Kidney (tissue), 14 donors: ENCODE results near the gene MISP. TPM values are rescaled to one million over a fixed set of nuclear protein-coding genes. Genes with fewer than 3 reads are reported as not detected.

Experiments used
- DNase-seq, 5 donors: peaks; one replicate each; pipeline ENCODE4 v3.0.0-alpha.2; 2013 to 2020
- FAIRE-seq: peaks from 2 replicates; lab custom pipeline; 2012; peaks lifted over from hg19 to GRCh38; lab: Jason Lieb, UNC
- H3K27ac ChIP-seq, 2 donors: one replicate each; pipeline ENCODE4 v1.7.0; 2013; ENCODE audit warnings: low read depth in 2 of 2, low read length in 2 of 2, inconsistent platforms in 1 of 2
- H3K27me3 ChIP-seq: one replicate; pipeline ENCODE4 v1.7.1; 2013; ENCODE audit warnings: low read length, inconsistent platforms; ENCODE audit not compliant: control insufficient read depth, insufficient read depth
- H3K36me3 ChIP-seq, 3 donors: one replicate each; pipeline versions ENCODE4 v1.7.0 to v1.7.1; 2013; ENCODE audit warnings: low read length in 3 of 3, control low read depth in 1 of 3, inconsistent platforms in 1 of 3; ENCODE audit not compliant: insufficient read depth in 3 of 3, control insufficient read depth in 2 of 3
- H3K4me1 ChIP-seq, 3 donors: one replicate each; pipeline versions ENCODE4 v1.7.0 to v1.7.1; 2013; ENCODE audit warnings: low read length in 3 of 3, inconsistent platforms in 1 of 3, low read depth in 1 of 3; ENCODE audit not compliant: control insufficient read depth in 2 of 3, insufficient read depth in 2 of 3
- H3K4me3 ChIP-seq, 3 donors: one replicate each; pipeline versions ENCODE4 v1.7.0 to v1.8.1; 2013; ENCODE audit warnings: low read length in 3 of 3, control low read depth in 1 of 3, inconsistent platforms in 1 of 3
- H3K9ac ChIP-seq, 3 donors: one replicate each; pipeline versions ENCODE4 v1.7.0 to v1.7.1; 2013; ENCODE audit warnings: low read length in 3 of 3, control low read depth in 1 of 3, inconsistent platforms in 1 of 3
- H3K9me3 ChIP-seq, 3 donors: one replicate each; pipeline versions ENCODE4 v1.7.0 to v1.7.1; 2013; ENCODE audit warnings: low read length in 3 of 3, control low read depth in 1 of 3, inconsistent platforms in 1 of 3; ENCODE audit not compliant: control insufficient read depth in 2 of 3, insufficient read depth in 1 of 3
- CTCF ChIP-seq: IDR thresholded peaks from 3 replicates; pipeline ENCODE4 v1.5.1; 2012; ENCODE audit warnings: mild to moderate bottlenecking, moderate library complexity, borderline replicate concordance; ENCODE audit not compliant: insufficient read depth; ENCODE audit errors: extremely low read depth
- intact Hi-C: fragments of 100-400 bp; cut with DNase I; formaldehyde crosslinking; loops from one replicate; pipeline ENCODE4 v1.11.1; 2022
- polyA plus RNA-seq: library from polyadenylated mRNA; stranded (reverse); fragments of 350-450 nt; fragmentation: Illumina TruSeq; extraction: RNeasy Lipid Tissue Mini Kit (QIAGEN cat#74804); gene quantifications from one replicate; pipeline ENCODE4 v1.2.3, GENCODE V29; 2014; ENCODE audit warnings: low read depth, low replicate concordance; ENCODE audit not compliant: insufficient read depth
- total RNA-seq: library from RNA; stranded (reverse); fragmentation: NEBNext Ultra II Directional; extraction: Animal tissue kit (Norgen Biotek cat#: 25700); gene quantifications from one replicate; pipeline ENCODE4 v1.2.1, GENCODE V29; 2021
- donor health status: control.
- donor health status: control.
- donor health status: control.
- donor health status: control.
- donor health status: control.
- donor health status: DM: yes; HTN: yes; CAD: no.
- donor health status: Normal renal cell carcinoma (clear cell type).

Gene MISP
- total and polyA plus RNA-seq, 2 donors from 2014 or later, result 17.8 to 19.6 TPM

GRCh38 chr19:769616-770015 is 18.7 kb downstream of the MISP start:
- H3K9ac ChIP-seq, result no peak overlapping the region
- FAIRE-seq (no peak), DNase-seq (peak in 1 of 5 donors; percentile 51)
- no peaks in the 10 kb centered on the region for H3K4me1 ChIP-seq
- H3K4me3 ChIP-seq, result no peak overlapping the region
- intact Hi-C loops, result no loop called here
- TF ChIP-seq CTCF, result no peak
- H3K9me3 ChIP-seq, result no peaks in the 10 kb centered on the region
- no peak overlapping the region for H3K27ac ChIP-seq
- no peaks in the 10 kb centered on the region for H3K27me3 ChIP-seq
- H3K36me3 ChIP-seq, result no peaks in the 10 kb centered on the region

- H3K9me3 ChIP-seq, result no peaks in the 10 kb centered on the region
- intact Hi-C loops, result no loop called here
- peak in 3 of 5 donors; percentile 64 to 78 (median 69) for DNase-seq
- H3K9ac ChIP-seq, result no peak overlapping the region
- no peaks in the 10 kb centered on the region for H3K36me3 ChIP-seq
- H3K27ac ChIP-seq, result no peak overlapping the region
- H3K27me3 ChIP-seq, result no peaks in the 10 kb centered on the region
- no peaks in the 10 kb centered on the region for H3K4me1 ChIP-seq
- TF ChIP-seq CTCF, result peak; percentile 27
- H3K4me3 ChIP-seq, result no peak overlapping the region
- FAIRE-seq, result no peak
Measured at GRCh38 chr19:771332-771785, 20.4 kb downstream of the MISP start.

GRCh38 chr19:772063-772462 is 21.2 kb downstream of the MISP start:
- DNase-seq (peak in 1 of 5 donors; percentile 58), FAIRE-seq (no peak)
- Histone ChIP-seq H3K9me3 (no peaks in the 10 kb centered on the region), H3K27me3 (no peaks in the 10 kb centered on the region), H3K4me3 (no peak overlapping the region), H3K4me1 (no peaks in the 10 kb centered on the region), H3K36me3 (no peaks in the 10 kb centered on the region), H3K27ac (no peak overlapping the region), H3K9ac (no peak overlapping the region)
- intact Hi-C loops, result no loop called here
- no peak for TF ChIP-seq CTCF
